COR-L47 (cell line): ENCODE measurements around the gene ERC1.
"Not testable (repeated sequence)": the region's sequence is repeated elsewhere in the genome, so short reads cannot be mapped to it uniquely, and the experiment has no call there.

Experiments
- DNase-seq: peaks from one replicate; lab custom pipeline; 2025; lab: John Stamatoyannopoulos, UW

The ERC1 gene

DNA sequence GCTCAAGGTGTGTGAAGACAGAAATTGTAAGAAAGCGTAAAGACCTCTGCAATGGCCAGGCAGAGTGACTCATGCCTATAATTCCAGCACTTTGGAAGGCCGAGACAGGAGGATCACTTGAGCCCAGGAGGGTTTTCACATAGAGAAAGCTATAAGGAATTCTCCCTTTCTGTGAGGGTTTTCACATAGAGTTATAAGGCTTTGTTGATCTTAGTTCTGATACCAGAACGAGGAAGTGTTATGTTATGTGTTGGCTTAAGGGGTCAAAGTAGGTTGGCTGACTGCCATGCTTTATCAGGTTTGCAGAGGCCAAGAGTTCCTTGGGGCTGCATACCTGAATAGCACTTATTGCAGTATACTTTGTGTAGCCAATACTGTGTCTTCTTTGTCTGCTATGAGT is 139.1 kb downstream of the ERC1 start:
- DNase-seq, result no peak

DNA sequence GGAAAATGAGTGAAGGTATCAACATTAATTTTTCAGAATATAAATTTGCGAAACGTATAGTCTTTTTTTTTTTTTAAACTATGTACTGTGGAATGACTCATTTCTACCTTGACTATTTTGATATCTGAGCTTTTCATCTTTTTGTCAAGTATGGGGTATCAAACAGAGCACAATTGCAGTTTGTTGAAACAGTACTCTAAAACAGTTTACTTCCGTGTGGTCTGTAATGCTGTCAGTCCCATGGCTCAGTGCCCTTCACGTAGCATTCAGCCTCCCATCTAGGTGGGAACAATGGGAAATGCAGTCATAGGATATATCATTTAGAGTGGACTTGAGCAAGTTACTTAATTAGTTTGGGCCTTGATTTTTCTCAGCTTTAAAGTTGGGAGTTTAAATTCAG is 139.5 kb downstream of the ERC1 start:
- DNase-seq, result no peak

DNA sequence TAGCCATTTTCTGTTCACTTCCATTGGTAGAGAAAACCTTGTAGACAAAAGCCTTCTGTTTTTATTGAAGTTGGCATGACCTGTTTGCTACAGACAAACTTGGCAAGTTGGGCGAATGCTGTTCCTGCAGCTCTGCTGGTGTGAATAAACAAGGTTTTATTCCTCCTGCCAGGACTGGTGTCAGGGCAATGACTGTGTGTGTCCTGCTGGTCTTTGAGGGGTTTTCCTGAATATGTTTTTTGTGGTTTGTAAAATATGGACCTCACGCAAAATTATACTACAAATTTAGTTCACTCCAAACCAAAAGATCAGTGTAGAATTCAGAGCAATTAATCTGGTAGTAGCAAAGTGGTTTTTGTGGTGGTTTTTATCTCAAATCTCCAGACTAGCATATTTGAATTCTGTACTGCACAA is 140.8 kb downstream of the ERC1 start:
- no peak for DNase-seq

DNA sequence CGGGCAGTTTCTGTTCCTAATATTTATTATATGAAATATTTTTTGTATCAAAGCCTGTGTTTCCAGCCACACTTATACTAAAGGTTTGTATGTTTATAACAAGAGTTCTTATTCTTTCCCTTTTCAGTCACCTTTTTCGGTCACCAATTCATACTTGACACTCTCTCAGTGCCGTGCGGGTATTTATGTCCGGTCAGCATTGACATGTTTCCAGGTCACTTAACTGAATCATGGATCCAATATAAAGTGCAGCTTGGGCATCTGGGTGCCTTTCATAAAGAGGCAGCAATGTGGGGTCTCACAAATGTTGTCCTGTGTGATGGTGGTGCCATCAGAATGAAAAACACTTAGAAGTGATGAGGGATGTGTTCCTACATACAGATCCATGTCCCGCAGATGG is 141.3 kb downstream of the ERC1 start:
- no peak for DNase-seq

DNA sequence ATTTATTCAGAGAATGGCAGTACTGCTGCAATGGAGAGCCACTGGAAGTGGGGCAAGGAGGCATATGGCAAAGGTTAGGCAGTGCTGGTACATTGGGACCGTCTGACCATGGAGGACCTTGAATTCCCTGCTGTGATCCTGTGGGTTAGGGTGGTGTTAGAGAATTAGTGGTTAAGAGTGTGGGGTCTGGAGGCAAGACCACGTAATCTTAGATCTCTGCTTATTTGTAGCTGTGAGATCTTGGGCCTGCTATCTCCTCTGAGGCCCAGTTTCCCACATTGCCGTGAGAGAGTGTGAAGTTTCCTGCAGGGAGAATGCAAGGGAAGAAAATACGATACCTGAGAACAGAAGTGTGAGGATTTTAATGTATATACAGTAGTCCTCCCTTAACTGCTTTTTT is 147.7 kb downstream of the ERC1 start:
- DNase-seq, result no peak

DNA sequence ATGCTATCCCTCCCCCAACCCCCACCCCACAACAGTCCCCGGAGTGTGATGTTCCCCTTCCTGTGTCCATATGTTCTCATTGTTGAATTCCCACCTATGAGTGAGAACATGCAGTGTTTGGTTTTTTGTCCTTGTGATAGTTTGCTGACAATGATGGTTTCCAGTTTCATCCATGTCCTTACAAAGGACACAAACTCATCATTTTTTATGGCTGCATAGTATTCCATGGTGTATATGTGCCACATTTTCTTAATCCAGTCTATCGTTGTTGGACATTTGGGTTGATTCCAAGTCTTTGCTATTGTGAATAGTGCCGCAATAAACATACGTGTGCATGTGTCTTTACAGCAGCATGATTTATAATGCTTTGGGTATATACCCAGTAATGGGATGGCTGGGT is 155.7 kb downstream of the ERC1 start:
- DNase-seq, result not testable (repeated sequence)

DNA sequence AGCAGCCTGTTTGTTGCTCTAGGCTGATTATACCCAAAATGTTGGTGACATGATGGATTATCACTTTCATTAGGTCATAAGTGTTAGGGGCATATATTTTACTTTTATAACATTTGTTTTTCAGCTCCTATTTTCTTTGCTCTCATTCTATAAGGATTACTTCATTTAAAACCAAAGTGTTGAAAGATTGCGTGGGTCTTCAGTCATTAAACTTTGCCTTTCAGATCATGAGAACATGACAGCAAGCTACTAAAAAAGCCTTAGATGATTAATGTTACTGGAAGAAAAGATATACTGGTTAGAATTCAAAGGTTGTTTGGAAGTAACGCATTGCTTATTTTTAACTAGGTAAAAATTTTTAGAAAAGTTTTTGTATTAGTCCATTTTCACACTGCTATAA is 156.8 kb downstream of the ERC1 start:
- DNase-seq, result no peak

DNA sequence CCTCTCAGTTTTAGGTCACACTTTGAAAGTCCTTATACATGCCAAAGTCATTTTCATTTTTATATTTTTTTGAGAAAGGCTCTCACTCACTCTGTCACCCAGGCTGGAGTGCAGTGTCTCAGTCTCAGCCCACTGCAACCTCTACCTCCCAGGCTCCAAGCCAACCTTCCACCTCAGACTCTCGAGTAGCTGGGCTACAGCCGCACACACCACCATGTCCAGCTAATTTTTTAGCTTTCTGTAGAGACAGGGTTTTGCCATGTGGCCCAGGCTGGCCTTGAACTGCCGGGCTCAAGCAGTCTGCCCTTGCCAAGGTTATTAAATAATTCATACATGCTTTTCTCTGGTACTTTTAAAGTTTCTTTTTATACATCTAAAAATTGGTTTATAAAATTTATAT is 166.0 kb downstream of the ERC1 start:
- no peak for DNase-seq

DNA sequence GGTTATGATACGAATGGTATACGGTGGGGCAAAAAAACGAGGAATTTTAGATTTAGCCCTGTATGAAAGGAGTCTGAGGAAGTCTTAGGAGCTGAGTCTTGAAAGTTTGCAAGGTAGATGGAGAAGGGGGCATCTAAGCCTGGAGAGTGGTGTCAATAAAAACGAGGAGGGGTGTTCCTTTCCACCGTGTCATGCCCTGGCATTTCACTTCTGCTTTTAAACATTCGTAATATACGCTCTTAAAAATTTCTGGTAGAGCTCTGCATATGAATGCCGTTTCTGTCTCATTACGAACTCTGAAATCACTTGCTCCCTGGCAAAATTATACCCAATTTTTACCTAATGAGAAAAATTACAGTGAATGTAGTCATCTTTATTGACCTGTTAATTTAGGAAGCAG is 170.2 kb downstream of the ERC1 start:
- DNase-seq, result no peak

DNA sequence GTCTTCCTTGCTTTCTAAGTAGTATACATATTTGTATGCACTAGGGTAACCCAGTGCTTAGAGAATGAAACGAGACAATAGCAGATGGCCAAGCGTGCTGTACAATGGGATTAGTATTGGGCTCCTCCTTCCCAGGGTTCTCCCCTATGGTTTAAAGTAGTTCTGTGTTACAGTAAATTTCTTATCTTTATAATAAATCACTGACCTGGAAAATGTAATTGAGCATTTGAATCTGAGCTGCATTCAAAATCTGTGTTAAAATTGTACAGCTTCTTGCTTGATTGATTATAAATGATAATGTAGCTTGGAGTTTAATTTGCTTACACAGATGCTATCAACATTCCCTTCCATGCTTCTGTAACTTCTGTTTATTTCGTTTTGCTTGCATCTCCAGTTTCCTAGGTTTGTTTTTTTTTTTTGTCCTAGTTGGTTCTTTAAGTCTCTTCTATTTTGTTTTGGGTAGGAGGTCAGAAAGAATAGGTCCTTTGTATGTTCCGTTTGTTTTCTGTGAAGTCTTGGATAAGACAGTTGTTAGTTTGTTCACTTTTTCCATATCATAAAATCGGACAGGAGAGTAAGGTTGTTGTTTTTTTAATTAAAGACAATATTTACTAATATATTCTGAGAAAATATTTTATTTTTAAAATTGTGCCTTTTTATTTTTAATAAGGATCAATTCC is 171.2 kb downstream of the ERC1 start:
- peak; percentile 68 for DNase-seq

DNA sequence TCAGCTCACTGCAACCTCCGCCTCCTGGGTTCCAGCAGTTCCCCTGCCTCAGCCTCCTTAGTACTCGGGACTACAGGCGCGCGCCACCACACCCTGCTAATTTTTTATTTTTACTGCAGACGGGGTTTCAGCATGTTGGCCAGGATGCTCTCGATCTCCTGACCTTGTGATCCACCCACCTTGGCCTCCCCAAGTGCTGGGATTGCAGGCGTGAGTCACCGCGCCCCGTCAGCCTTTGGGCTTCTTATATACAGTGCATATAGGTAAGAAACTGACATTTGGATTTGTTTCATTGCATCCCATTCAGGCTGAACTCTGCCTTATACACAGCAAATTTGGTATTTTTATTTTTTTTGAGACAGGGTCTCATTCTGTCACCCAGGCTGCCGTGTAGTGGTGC is 176.8 kb downstream of the ERC1 start:
- DNase-seq, result no peak

DNA sequence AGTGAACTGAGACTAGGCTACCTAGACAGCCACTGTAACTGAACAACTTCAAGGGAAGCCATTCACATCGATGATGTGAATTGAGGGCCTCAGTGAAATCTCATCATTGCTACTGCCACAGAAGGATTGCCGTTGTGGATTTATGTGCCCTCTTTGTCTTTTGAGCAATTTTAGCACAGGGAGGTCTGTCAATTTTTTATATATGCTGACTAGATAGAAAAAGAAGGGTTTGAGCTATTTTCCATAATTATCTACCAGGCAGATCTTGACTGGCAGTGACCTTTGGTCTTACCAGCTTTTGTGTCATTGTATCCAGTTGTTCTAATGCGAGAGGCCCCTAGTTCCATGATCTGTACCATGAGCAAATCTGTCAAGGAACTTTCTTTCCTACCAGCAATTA is 179.4 kb downstream of the ERC1 start:
- DNase-seq, result no peak

DNA sequence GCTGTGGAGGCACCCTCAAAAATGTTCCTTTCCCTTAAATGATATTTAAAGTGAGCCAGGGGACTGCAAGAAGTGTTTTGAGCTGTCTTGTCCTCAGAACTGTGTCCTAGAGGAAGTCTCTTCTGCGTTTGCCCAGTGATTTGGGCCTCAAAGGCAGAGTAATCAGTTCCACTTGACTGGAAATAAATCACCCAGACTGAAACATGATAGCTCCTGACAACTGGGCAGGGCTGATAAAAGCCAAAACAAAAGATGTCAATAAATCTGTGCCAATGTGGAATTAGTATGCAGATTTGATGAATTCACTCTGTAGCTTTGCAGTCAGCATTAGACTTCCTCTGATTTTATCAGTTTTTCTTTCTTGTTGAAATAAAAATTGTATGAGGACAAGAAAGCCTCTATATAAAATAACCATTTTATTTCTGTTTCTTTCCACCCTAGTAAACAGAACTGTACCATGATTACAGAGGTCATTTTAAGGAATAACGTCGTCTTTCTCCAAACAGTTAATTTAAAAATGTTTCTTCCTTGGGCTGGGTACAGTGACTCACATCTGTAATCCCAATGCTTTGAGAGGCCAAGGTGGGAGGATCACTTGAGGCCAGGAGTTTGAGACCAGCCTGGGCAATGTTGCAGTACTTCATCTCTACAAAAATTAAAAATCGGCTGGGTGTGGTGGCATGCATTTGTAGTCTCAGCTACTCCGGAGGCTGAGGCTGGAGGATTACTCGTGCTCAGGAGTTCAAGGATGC is 180.8 kb downstream of the ERC1 start:
- peak; percentile 82 for DNase-seq

DNA sequence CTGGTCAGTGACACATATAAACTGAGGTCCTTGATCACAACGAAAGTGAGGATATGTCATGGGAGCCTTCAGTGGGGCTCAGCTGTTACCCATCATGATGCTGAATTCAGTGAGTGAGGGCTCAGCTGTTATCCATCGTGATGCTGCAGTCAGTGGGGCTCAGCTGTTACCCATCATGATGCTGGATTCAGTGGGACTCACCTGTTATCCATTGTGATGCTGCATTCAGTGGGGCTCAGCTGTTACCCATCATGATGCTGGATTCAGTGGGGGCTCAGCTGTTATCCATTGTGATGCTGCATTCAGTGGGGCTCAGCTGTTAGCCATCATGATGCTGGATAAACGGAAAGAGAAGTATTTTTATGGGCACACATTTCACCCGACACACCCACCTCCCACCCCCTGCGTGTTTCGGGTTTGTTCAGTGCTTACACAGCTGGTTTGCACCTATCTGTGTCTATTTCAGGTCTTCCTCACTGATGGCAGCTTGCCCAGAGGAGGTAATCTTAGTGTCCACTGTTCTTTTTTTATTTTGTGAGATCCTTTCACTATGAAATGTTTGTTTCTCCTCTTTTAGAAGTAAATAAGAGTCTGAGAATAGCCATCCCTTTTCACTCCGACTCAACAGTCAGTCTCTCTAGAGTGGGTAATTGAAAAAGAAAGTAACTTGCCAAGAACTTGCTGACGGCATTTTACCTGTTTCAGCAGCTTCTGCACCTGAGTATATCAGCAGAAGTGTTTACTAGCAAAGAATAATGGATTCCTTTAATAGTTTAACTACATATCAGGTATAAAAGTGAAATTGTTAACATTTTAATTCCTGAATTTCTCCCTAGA is 183.0 kb downstream of the ERC1 start:
- DNase-seq, result peak; percentile 88

DNA sequence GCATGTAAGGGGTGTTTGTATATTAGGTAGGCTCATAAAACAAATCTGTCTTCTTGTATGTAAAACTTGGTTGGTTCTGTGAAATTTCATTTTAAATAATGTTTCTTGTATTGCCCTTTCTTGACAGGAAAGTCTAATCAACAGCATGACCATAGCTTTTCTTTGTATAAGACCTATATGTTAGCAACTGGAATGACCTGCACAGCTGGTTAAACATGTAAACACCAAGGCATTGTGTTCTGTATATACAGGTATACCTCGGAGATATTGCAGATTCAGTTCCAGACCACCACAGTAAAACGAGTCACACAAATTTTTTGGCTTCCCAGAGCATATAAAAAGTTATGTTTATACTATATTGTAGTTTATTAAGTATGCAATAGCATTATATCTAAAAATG is 183.6 kb downstream of the ERC1 start:
- no peak for DNase-seq

DNA sequence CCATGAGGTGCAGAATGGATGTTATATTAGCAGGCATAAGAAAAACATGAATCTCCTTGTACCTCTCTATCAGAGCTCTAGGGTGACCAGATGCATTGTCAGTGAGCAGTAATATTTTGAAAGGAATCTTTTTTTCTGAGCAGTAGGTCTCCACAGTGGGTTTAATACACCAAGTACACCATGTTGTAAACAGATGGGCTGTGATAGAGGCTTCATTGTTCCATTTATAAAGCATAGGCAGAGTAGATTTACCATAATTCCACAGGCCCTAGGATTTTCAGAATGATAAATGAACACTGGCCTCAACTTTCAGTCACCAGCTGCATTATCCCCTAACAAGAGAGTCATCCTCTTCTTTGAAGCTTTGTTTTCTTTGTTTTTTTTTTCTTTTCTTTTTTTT is 185.2 kb downstream of the ERC1 start:
- no peak for DNase-seq

DNA sequence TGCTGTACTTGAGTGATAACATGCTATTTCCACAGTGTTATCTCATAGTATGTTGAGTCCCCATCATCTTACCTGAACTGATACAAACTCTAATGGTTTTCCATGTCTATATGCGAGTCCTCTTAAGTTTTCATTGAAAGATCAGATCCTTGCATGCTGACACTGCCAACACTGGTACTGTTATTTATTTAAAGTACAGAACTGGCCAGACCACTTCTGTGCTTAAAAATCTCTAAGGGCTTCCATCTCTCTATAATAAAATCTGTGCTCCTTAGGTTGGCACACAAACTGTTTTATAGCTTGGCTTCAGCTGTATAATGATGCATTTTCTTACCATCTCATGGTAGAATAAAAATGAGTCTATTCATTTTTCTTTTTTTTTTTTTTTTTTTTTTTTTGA is 188.1 kb downstream of the ERC1 start:
- no peak for DNase-seq

DNA sequence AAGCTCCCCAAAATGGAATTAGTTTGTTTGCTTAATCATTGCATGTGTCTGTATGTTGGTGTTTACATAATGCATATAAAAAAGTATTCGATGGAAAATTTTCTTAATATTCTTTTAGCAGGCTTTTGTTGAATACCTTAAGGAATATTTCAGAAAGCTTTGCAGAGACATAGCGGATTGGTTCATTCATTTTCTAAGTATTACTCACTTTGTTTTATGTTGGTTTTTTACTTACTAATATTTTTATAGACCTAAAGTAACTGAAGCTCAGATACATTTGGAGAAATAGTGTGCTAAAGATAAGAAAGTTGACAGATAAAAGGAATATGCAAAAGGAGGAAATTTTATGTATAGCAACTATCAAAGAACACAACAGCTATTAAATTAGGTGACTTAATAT is 191.0 kb downstream of the ERC1 start:
- no peak for DNase-seq

DNA sequence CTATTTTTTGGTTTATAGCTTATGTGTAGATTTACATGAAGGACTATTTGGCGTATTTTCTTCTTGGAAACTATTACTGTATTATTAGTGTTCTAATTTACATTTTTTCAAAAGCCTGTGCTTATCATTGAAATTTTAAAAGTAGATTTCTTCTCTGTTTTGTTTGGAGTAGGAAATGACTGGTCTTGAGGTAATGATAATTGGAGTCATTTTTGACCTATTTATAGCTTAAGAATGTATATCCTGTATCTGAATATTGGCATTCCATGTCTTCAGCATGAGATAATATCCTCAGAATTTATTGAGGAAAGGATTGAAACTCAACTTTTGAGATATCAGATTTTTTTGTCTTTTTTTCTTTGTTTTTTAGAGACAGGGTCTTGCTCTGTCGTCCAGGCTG is 193.4 kb downstream of the ERC1 start:
- no peak for DNase-seq

DNA sequence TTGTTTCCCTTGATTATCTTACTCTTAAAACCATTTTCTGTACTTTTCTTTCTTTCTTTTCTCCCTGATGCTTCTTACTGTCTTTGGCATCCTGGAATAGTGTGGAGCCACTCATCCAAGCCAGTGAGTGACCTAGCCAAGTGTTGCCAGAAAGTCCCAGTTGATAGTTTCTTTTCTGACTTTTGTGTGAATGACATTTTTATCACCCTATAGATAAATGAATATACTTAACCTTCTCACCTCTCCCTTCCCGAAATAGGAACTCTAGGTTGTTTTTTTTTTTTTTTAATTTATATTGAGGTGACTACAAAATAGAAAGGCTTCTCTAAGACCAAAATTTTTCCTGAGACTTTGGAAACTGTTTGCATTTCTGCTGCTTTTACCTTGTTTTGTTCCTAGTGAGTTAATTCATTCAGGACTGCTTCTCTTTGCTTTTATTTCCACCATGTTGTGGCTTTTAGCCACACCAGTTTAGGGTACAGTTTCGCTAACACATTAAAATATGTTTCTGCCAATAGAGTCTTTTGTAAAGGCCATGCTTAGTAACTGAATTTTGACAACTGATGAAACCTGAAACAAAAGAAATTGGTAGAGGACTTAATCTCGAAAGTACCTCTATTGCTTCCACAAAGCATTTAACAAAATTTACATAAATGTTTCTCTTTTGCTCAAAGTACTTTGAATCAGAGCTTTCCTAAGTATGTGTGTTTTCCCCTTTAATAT is 194.6 kb downstream of the ERC1 start:
- DNase-seq, result no peak

DNA sequence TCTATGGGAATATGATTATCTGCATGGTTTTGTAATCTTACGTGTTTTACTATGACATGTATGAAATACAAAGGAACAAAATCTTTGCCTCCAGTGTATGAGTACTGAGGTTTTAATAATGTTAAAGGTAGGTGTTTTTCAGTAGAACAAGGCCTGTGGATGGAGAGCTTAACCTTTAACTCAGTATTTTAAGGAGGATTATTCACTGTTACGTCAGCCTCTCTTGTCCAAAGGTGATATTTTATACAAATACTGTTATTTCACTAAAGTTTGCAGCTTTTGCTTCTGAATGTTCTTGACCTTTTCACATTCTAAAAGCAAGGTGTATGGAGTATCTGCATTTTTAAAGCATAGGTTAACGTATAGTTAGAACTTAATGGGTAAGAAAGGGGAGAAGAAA is 195.3 kb downstream of the ERC1 start:
- DNase-seq, result no peak

DNA sequence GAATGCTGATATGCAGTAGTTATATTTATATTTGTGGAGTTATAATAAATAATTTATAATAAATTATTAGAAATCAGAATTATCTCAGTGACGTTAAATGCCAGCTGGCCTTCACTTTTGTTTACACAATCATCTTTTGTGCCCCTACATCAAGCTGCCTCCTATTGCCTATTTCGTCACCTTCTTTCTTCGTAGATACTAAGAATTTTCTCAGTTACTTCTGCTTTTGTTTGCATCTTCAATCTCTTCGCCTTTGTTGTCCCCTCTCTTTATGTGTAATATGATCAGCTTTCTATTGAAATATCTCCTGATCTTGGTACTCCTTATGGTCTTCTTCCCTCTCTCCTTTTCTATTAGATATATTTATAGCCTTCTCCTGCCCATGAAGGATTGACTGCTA is 197.0 kb downstream of the ERC1 start:
- DNase-seq, result no peak
